HG03460 (cell line): ENCODE measurements around the gene KDELR1.
"Not testable (repeated sequence)": the region's sequence is repeated elsewhere in the genome, so short reads cannot be mapped to it uniquely, and the experiment has no call there.

Source experiments
- ATAC-seq: cut with Tn5 transposase; IDR thresholded peaks from one replicate; pipeline ENCODE4 v1.9.1; 2021; ENCODE audit not compliant: unreplicated experiment

Gene KDELR1

DNA sequence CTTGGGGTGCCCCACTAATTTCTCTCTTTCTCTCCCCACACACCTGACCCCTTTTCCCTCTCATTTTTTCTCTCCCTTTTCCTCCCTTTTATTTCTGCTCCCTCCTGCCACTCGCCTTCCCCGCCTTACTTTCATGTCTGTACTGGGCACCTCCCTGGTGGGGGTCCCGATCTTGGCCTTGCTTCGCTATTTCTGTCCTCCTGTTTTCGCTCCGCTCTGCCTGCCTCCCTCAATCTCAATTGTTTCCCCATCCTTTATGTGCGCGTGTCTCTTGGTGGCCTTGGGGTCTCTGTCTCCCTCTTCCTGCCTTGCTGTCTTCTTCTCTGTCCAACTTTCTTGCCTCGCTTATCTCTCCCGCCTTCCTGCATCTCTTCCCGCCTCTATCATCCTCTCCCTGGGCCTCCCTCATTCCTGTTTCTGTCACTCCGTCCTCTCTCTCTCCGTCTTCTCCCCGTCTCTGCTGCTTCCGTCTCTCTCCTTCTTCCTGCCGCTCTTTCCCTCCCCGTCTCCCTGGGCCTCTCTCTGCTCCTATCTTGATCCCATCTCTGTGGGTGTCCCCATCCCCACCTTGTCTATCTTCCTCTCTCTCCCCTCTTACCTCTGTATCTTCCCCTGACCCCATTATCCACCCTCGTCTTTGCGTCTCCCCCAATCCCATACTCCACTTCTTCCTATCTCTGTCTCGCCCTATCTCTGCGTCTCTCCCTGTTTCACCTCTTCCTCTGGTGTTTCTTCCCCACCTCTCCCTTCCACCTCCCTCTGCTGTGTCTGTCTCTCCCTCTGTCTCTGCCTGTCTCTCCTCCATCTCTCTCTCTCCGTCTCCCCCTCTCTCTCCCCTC lies 6.1 kb upstream of the KDELR1 start:
- no peak for ATAC-seq

DNA sequence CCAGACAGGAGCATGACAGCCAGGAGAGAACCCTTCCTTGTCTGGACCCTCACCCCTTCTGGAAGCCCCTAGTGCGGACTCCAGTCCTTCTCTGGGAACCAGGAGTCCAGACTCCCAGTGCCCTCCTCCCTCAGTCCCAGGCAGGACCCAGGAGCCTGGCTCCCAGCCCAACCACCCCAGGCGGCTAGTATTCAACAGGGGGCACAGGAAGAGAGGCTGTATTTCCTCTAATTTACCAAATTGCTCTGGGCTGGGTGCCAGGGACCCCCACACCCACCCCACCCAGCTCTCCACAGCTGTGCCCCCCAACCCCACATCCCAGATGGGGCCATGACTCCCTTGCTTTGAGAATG lies 5.4 kb upstream of the KDELR1 start:
- no peak for ATAC-seq

DNA sequence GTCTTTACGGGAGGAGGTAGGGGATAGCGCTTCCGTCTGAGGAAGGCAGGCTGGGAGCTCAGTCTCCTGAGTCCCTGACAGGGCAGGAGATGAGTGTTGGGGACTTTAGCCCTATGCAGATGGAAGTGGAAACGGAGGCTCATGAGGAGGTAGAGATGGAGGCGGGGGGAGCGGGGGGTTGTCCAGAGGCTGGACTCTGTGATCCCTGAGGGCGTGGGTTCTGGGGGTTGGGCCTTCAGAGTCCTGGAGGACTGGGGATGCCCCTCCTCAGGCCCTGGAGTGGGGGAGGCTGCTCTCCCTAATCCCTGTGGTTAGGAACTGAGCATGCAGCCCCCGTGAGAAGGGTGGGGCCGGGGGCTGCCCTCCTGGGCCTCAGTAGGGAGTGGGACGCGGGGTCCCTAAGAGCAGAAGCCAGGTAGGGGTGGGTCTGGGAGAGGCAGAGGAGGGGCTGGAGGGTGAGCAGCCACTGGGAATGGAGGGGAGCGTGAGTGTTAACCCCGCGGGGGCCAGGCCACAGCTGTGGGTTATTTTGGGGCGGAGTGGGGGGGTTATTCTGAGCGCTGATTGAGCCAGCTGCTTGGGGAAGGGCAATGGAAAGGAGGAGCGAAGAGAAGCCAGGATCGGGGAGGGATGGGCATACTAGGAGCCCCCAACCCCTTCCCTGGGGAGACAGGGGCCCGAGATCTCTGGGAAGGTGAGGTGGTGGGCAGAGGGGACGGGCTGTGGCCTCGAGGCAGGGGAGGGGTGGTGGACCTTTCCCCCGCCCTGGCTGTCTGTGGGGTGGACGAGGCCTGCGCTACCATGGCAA lies 4.9 kb upstream of the KDELR1 start:
- ATAC-seq: no peak

DNA sequence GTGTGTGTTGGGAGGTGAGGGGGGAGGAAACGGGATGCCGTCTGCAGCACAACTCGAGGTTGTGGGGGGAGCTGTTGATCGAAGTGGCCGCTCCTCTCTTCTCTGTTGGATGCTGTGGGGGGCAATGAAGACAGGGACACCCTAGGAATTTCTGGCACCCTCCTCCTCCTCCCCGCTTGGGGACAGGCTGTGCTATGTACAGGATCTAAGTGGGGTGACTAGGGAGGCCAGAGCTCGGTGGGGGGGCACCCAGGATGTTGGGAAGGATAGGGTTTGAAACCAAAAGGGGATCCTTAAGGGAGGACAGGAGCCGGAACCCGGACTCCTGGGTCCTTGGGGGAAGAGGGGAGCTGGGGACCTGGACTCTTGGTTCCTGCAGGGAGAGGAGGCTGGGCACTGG lies 4.1 kb upstream of the KDELR1 start:
- ATAC-seq: no peak

DNA sequence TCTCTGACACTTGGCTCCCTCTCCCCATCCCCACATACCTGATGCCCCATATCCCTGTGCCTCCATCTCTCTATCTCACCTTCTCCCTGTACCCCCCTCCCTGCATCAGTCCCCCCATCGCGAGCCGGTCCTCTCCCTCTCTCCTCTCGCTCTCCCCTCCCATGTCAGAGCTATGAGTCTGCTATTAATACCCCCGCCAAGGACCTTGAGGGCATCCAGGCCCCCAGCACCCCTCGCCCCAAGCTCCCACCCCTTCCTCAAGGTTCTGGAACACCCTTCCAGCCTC lies 3.8 kb upstream of the KDELR1 start:
- no peak for ATAC-seq

DNA sequence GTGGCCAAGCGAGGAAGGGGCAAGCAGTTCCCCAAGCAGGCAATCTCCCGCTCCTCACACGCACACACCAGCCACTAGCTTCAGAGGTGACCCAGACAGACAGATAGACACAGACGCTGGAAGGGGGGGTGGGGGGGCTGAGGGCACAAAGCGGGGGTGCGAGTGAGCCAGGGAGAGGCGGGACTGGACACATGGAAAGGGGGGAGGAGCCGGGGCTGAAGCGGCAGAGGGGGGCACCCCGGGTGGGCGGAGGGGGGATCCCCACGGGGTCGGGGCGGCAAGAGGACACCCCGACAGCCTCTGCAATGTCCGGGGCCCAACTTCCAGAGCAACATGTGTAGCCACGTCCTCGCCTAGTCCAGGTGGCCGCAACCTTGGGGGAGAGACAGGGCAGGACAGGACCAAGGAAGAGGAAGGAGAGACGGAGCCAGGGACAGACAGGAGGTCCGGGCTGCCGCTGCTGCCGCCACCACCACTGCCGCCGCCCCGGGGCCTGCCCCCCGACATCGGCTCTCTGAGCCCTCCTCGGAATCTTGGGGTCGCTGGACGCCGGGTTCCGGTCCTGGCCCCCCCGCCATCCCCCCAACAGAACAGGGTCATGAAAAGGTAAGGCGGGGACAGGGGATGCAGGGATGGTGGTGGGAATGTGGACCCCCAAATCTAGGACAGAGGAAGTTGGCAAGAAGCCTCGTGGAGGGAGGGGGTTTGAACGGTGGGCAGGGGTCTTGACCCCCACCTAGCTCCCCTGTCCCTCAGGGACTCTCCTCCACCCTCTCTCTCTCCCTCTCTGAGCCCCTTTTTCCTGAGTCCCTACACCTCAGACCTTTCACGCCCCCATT lies 3.2 kb upstream of the KDELR1 start:
- no peak for ATAC-seq

DNA sequence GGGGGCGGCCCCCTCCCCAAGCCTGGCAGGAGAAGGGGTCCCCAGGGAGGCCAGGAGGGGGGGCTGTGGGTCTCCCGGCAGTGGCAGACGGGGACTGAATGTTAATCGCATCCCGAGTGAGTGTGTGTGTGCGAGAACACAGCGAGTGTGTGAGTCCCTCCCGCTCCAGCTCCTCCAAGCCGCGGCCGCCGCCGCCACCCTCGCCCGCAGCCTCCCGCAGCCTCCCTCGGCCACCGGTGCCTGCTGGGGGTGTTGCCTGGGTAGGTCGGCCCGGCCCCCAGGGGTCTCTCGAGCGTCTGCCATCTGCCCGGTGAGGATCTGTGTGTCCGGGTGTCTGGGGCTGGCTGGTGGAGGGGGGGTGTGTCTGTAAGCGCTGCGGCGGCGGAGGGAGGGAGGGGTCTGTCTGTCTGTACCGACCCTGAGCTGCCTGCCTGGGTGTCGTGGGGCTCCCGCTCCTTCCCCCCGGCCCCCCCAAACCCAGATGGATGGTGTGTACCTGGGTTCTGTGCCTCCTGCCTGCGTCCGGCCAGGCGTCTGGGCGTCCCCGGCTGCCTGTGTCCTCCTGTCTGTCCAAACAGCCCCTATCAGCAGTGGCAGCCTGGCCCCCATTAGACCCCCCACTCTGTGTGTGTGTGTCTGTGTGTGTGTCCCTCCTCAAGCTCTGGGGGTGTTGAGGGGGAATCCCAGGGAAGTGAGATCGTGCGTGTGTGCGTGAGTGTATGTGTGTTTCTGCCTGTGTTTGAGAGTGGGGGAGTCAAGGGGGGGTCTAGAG lies 2.4 kb upstream of the KDELR1 start, which contains the start of gene GRIN2D:
GRIN2D (plus strand) TSS at position 110 of the 772 bp plus-strand sequence. CDS start 4,725 bp downstream, outside the sequence.
- ATAC-seq: no peak

DNA sequence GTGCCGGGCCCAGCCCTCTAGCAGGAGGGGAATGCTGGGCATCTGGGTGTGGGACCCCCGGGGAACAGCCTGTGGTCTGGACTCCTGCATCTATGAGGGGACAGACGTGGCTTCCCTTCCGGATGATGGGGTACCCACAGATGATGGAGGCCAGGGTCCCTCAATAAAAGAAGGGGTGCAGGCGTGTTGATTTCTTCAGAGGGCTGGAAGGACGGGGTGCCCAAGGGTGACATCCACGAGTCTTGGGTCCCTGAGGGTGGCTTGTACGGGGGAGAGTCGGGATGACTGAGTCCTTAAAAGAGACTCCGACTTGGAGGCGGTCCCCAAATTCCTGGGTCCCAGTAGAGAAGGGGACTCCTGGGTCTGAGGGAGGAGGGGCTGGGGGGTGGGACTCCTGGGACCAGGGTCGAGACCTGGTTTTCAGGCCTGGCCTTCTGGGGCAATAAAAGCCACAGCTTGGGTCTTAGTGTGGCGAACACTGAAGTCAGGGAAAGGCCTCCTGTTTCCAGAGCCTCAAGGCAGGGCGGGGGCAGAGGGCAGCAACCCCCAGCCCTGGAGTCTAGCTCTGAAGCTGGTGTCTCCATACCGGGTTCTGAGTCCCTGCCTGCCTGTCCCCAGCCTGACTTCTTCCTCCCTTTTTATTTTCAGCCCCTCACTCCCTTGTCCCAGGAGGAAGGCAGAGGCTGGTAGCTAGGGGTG lies 1.7 kb upstream of the KDELR1 start:
- ATAC-seq: no peak

DNA sequence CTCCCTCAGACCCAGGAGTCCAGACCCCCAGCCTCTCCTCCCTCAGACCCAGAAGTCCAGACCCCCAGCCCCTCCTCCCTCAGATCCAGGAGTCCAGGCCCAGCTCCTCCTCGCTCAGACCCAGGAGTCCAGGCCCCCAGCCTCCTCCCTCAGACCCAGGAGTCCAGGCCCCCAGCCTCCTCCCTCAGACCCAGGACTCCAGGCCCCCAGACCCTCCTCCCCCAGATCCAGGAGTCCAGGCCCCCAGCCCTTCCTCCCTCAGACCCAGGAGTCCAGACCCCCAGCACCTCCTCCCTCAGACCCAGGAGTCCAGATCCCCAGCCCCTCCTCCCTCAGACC lies 624 bp upstream of the KDELR1 start:
- not testable (repeated sequence) for ATAC-seq

DNA sequence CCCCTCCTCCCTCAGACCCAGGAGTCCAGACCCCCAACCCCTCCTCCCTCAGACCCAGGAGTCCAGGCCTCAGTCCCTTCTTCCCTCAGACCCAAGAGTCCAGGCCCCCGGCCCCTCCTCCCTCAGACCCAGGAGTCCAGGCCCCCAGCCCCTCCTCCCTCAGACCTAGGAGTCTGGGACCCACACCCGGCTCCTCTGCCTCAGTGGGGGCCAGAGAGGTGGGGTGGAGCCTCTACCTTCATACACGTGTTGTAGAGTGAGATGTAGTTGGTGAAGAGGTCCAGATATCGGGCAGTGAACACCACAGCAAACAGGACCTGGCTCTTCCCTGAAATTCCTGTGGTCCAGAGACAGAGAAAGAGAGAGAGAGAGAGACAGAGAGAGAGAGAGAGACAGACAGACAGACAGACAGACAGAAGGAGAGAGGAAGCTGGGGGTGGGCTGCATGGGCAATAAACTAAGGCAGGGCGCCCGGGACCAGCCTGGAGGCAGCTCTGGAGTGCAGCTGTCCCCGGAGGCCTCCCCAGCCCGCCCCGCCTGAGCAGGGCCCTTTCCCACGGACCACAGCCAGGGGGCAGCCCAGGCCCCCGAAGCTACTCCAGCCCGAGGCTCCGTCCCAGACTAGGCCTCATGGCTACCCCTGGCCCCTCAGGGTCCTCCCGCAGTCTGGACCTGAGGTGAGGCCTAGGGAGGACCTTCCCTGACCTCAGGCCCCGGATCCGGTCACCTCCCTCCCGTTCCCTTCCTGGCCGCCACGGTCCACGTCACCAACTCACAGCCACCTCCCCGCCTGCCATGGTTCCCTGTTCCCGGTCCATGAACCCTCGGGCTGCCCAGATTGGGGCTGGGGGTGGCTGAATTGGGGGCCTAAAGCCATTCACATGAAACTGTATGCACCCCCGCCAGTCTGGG lies 907 bp downstream of the KDELR1 start:
- ATAC-seq: no peak

DNA sequence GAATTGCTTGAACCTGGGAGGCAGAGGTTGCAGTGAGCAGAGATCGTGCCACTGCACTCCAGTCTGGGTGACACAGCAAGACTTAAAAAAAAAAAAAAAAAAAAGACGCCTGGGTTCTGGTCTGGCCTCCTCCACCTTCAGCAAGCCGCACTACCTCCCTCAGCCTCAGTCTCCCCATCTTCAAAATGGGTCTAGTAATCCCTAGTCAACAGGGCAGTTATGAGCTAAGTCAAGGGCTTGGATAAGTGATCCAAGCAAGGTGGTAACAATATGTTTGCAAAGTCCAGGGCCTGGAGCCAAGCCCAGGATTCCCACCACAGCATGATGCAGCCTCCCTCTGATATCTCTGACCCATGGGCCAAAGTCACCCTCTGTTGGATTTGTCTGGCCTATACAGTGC lies 4.4 kb downstream of the KDELR1 start:
- ATAC-seq: no peak

DNA sequence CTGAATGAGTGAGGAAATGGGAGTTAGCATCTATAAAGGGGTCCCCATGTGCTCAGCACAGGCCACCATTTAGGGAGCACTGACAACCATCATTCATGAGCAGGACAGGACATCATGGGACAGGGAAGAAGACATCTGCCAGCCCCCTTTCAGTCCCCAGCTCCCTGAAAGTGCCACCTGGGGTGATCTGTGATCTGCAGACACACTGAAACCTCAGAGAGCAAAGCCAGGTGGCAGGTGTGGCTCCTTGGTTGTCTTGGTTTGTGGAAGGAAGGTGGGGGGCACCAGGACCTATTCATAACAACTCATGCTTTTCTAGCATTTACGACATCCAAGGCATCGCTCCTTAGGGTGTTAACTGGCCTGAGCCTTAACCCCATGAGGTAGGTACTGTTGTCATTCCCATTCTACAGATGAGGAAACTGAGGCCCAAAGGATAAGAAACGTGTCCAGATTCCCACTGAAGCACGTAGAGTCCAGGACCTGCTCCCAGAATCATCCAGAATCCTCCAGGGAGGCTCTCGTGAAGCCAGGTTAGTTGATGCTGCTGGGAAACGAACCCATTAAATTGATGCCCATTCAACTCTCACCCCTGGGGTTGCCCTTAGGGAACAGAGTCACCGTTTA lies 5.8 kb downstream of the KDELR1 start:
- ATAC-seq: no peak

DNA sequence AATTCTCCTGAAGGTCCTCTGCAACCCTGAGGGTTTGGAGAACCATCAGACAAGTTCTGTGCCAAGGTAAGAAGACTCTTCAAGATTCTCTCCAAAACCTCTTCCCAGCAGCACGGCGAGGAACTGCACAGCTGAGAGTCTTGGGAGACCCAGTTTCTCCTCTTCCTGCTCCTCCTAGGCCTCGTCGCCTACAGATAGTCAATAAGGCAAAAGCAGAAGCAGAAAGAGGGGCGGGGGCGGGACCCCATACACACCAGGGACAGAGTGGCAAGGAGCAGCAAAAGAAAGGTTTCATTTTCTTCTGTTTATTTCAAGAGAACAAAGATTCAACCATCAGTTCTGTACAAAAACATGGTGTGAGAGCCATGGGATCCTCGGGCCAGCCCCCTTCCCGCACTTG lies 9.1 kb downstream of the KDELR1 start:
- no peak for ATAC-seq

DNA sequence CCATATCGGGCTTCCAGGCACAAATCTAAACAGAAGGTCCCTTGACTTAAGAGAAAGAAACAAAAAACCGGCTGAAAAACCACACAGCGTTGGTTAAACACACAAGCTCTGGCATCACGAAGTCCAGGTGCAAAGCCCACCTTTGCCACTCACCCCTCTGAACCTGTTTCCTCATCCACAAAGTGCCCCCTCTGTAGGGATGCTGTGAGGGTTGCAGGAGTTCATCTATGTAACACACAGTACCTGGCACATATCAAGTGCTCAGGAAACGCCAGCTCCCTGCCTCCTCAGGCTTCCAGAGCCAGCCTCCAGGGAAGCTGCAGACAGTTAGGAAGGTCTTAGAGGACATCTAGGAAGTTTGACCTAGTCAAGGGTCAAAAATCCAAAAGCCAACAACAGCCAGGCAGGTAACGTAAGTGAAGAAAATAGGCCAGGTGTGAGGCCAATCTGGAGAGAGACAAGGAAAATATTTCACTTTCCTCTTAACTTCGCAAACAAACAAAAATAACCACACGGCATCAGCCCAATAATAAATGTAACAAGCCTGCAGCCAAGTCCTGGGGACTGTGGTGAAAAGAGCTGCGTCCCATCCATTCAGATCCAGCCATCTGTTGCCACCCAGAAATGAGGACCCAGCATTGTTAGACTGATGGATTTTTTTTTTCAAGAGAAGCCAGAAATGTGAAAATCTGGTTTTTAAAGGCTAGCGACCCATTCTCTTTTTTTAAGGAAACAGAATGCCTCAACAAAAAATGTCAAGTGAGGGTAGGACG lies 10.0 kb downstream of the KDELR1 start:
- no peak for ATAC-seq

DNA sequence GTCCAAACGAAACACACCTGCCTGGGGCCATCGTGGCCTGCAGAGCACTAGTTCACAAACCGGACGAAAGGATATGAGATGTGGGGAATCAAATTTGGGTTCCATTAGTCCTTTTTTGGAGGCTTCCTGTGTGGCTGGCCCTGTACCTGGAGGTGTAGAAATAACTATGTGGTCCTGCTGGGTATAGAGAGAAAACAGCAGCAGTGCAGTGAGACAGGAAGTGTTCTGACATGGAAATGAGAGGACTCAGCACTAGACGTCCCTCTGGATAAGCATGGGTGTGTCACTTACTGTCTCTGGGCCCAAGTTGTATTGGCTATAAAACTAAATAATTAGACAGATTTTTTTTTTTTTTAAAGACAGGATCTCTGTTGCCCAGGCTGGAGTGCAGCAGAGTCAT lies 12.3 kb downstream of the KDELR1 start:
- no peak for ATAC-seq

DNA sequence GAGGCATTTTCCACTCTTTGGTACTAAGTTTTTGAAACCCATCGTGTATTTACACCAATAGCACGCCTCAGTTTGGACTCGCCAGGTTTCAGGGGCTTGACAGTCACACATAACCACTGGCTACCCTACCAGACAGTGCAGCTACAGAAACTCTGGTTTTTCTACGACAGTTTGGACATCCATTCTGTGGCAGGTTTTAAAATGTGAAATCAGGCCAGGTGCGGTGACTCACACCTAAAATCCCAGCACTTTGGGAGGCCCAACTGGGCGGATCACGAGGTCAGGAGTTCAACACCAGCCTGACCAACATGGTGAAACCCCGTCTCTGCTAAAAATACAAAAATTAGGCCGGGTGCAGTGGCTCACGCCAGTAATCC lies 13.2 kb downstream of the KDELR1 start:
- no peak for ATAC-seq

DNA sequence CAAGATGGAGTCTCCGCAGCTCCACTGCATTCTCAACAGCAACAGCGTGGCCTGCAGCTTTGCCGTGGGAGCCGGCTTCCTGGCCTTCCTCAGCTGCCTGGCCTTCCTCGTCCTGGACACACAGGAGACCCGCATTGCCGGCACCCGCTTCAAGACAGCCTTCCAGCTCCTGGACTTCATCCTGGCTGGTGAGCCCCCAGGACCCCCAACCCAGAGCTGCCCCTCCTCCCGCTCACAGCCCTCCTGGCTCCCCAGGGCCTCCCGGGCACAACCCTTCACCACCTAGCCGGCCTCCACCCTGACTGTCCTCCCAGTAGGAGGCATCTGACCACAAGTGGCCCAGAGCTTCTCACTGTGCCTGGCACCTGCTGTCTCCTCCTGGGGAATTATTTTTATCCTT lies 17.8 kb downstream of the KDELR1 start:
- no peak for ATAC-seq

DNA sequence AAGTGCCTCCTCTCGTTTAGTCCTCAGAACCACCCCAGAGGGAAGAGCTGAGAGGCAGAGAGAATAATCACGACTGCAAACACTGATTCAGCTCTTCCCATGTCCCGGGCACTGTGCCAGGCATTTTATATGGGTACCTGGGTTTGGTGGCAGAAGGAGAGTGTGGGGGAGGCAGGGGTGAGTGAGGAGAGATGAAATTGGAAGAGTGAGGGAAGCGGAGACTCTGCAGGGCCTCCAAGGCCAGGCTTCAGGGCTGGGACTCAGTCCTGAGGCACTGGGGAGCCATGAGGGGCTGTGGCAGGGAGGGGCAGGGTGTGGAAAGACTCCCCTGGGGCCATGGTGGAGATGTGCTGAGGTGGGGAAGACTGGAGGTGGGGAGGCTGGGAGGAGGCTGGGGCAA lies 18.4 kb downstream of the KDELR1 start:
- no peak for ATAC-seq
